ENCODE results near the gene PPP1R14C.
"Not testable (repeated sequence)": the region's sequence is repeated elsewhere in the genome, so short reads cannot be mapped to it uniquely, and the experiment has no call there.

Gene PPP1R14C

DNA sequence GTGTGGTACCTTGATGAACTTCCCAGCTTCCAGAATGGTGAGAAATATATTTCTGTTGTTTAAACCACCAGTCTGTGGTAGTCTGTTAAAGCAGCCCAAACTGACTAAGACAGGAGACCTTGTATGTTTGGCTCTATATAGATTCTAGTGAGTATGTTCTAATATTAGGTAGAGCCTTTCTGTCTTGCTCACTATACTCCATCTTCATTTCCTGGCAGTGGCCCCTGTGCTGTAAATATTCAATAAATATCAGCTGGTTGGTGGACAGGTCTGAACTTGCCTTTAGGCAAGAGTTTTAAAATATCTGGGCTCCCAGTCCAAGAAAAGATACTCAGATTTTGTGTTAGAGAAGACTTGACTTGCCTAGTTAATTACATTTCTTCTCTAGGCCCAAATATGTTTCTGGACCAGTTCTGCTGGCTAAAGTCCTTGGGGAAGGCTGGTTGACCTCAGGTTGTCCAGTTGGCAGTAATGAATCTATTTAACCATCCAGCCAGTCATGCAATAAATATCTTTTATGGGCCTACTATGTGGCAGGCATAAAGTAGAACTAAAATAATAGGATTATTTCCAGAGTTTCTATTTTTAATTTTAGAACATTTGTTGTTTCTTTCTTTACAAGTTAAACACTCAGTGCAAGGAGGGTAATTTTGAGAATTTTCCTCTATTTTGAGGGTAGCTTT is 22.3 kb downstream of the PPP1R14C start:
- no peak for DNase-seq (ENCODE audit: low spot score in 2 of 2)
- H3K4me1 ChIP-seq: no peaks in the 10 kb centered on the region
- H3K27me3 ChIP-seq (ENCODE audit: low read depth): no peaks in the 10 kb centered on the region
- H3K9me3 ChIP-seq: no peaks in the 10 kb centered on the region
- in situ Hi-C loops (cut with MboI; ENCODE audit: low sequenced_read_pairs): no loop called here
- no peak overlapping the region for H3K4me3 ChIP-seq
- H3K36me3 ChIP-seq (replicated peaks): no peaks in the 10 kb centered on the region

DNA sequence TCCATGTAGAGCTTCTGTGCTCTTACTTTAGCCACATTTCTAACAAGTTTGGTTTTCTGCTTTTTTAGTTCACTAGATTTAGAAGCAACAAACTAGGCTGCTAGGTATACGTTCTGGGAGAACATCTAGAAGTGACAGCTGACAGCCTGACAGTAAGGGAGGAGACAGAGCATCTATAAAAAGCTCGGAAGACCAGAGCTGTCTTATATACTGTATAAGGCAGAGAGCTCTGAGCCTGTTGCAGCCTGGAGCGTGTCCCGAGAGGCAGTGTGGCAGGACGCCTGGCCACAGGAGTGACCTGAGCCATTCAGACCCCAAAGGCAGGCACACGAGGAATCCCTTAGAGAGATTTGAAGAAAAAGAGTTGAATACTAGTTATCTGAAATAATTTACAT is 24.6 kb downstream of the PPP1R14C start:
- Histone ChIP-seq H3K27me3 (ENCODE audit: low read depth) (no peaks in the 10 kb centered on the region), H3K4me3 (no peak overlapping the region), H3K36me3 (replicated peaks) (no peaks in the 10 kb centered on the region), H3K4me1 (no peaks in the 10 kb centered on the region), H3K9me3 (no peaks in the 10 kb centered on the region)
- in situ Hi-C loops (cut with MboI; ENCODE audit: low sequenced_read_pairs): no loop called here
- no peak for DNase-seq (ENCODE audit: low spot score in 2 of 2)

DNA sequence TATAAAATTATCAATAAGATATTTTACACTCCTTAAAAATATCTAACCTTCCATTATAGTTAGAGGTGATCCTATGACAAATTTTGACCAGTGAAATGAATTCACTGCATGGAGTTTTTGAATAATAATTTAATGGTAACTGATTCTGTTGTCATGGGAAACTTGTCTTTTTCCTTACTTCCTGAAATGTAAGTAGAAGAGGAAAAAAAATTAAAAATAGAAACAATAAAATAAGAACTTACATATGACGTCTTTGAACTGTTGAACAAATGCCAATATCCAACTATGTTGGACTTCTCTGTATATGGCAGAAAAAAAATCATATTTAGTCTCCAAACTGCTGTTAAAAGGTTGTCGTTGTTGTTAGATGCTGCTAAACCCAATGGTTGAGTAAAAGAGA is 26.3 kb downstream of the PPP1R14C start:
- Histone ChIP-seq H3K4me3 (no peak overlapping the region), H3K27me3 (ENCODE audit: low read depth) (no peaks in the 10 kb centered on the region), H3K9me3 (no peaks in the 10 kb centered on the region), H3K4me1 (no peaks in the 10 kb centered on the region), H3K36me3 (replicated peaks) (no peaks in the 10 kb centered on the region)
- DNase-seq (ENCODE audit: low spot score in 2 of 2): no peak
- in situ Hi-C loops (cut with MboI; ENCODE audit: low sequenced_read_pairs): no loop called here

DNA sequence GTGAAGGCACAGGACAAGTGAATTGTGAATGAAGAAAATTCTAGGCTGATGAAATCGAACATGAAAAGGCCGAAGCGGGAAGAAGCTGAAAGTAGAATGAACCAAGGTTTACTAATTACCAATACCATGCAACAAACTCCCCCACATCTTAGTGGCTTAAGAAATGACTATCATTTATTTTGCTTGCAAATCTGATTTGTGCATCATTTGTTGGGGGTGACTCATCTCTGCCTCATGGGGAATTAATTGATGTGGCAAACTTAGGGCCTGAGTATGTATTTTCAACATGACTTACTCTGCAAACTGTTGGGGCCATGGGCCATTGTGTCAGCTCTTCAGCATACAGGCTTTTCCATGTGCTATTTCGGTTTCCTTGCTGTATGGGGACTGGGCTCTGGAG is 26.8 kb downstream of the PPP1R14C start:
- DNase-seq (ENCODE audit: low spot score in 2 of 2): no peak
- no peak overlapping the region for H3K4me3 ChIP-seq
- no peaks in the 10 kb centered on the region for H3K4me1 ChIP-seq
- in situ Hi-C loops (cut with MboI; ENCODE audit: low sequenced_read_pairs): no loop called here
- no peaks in the 10 kb centered on the region for H3K36me3 ChIP-seq (replicated peaks)
- no peaks in the 10 kb centered on the region for H3K27me3 ChIP-seq (ENCODE audit: low read depth)
- H3K9me3 ChIP-seq: no peaks in the 10 kb centered on the region

DNA sequence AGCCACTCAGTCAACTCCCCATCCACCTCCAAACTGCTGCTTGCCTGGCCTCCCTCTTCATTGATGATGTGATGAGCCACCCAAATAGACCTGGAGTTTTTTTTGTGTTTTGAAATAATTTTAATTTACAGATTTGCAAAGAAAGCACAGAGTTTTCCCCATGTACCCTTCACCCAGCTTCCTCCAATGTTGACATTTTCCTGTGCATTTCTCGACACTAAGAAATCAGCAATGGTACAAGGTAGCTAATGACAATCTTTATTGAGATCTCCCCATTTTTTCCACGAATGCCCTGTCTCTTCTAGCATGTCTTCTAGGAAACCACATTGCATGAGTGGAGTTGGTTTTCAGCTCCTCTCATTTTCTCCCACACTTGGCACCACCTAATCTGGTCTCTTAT is 30.1 kb downstream of the PPP1R14C start:
- no peaks in the 10 kb centered on the region for H3K36me3 ChIP-seq (replicated peaks)
- in situ Hi-C loops (cut with MboI; ENCODE audit: low sequenced_read_pairs): no loop called here

DNA sequence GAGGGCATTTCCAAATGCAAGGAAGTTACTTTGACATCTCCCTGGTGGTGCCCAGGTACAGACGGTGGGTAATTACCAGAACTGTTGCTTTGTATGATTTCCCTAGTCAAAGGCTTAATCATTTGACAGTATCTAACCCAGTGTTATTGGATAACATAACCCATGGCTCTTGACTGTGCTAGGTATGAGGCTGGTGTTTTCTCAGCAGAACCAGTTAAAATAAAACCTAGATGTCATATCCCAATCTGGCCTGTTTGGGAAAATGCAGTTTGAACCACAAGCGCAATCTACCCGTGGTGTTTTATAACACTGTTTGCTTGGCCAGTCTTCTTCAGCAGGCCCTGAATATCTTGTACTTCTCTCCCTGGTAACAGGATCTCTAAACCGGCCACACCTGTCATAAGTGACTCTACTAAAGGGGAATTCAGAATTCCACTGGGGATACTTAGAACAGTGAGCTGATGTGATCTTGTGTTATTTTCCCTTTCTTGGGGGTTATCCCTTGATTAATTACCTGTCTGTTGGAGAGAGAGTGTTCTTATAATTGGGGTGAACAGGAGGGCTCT is 32.8 kb downstream of the PPP1R14C start:
- H3K9me3 ChIP-seq: no peaks in the 10 kb centered on the region
- H3K36me3 ChIP-seq (replicated peaks): no peaks in the 10 kb centered on the region
- no peak overlapping the region for H3K4me3 ChIP-seq
- DNase-seq (ENCODE audit: low spot score in 2 of 2): no peak
- in situ Hi-C loops (cut with MboI; ENCODE audit: low sequenced_read_pairs): no loop called here
- H3K27me3 ChIP-seq (ENCODE audit: low read depth): no peaks in the 10 kb centered on the region
- no peaks in the 10 kb centered on the region for H3K4me1 ChIP-seq

More for the DNA sequence above, 30.1 kb downstream of the PPP1R14C start:
- DNase-seq (ENCODE audit: low spot score in 2 of 2): no peak
- H3K4me1 ChIP-seq: no peaks in the 10 kb centered on the region
- H3K27me3 ChIP-seq (ENCODE audit: low read depth): no peaks in the 10 kb centered on the region
- H3K9me3 ChIP-seq: no peaks in the 10 kb centered on the region
- H3K4me3 ChIP-seq: no peak overlapping the region

DNA sequence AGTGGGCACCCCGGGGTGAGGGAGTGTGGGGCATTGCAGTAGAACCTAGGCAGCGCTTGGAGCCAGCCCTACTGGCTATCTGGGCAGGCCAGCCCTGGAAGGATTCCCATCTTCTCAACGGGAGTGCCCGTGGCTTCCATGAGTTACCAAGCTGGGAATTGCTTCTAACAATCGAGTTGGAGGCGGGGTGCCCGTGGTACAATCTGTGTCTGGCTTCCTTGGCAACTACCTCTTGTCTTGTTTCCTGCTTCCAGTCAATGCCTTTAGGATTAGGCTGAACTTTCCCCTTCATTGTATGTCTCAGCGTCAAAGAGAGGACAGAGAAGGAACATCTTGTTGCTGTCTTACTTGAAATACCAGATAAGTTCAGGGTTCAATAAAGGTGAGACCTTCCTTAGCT is 33.3 kb downstream of the PPP1R14C start:
- H3K4me3 ChIP-seq: no peak overlapping the region
- H3K36me3 ChIP-seq (replicated peaks): no peaks in the 10 kb centered on the region
- DNase-seq (ENCODE audit: low spot score in 2 of 2): no peak
- H3K27me3 ChIP-seq (ENCODE audit: low read depth): no peaks in the 10 kb centered on the region
- in situ Hi-C loops (cut with MboI; ENCODE audit: low sequenced_read_pairs): no loop called here
- H3K4me1 ChIP-seq: no peaks in the 10 kb centered on the region
- H3K9me3 ChIP-seq: no peaks in the 10 kb centered on the region

DNA sequence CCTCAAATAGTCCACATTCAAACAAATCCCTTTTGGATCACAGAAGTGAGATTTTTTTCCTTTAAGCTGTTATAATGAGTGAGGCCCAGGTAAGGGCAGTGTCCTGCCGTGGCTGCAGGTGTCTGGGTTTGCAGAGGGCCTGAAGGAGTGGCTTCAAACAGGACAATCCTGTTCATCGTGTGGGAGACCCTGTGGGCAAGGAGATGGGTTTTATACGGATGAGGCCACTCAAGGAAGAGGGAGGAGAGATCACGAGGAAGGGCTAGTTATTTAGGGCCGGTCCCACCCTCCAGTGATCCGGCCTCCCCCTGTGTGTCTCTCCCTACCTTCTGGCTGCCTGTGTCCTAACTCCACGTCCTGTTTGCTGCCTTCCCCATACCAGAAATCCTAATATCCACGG is 33.8 kb downstream of the PPP1R14C start:
- H3K4me1 ChIP-seq: no peaks in the 10 kb centered on the region
- H3K36me3 ChIP-seq (replicated peaks): no peaks in the 10 kb centered on the region
- no peak for DNase-seq (ENCODE audit: low spot score in 2 of 2)
- in situ Hi-C loops (cut with MboI; ENCODE audit: low sequenced_read_pairs): no loop called here
- no peaks in the 10 kb centered on the region for H3K27me3 ChIP-seq (ENCODE audit: low read depth)
- H3K4me3 ChIP-seq: no peak overlapping the region
- no peaks in the 10 kb centered on the region for H3K9me3 ChIP-seq

DNA sequence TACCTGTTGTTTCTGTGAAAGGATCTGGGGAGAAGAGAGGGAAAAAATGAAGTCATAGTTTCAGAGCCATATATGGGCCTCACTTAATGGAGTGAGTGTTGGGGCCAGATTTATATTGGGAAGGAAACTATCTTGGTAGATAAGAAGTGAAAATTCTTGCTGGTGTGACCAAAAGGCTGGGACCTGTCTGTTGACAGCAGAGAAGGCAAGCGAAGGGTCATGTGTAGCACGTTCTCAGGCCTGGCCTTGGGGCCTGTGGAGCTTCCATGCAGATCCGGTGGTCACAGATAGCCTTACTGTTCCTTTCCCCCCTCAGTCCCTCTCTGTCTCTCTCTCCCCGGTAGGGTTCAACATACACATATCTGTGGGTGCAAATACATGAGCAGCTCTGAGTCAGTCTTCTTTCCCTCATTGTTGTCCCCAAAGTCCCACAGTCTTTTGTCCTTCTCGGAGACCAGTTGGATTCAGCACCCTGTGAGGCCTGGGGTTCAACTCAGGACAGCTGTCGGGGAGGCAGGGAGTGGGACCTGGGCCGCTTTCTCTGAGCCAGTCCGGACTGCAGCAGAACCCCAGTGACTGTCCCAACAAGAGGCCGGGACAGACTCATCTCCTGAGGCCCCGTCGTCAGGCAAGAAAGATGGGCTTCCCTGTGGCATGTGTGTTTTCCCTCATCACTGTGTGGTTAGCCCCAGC is 34.6 kb downstream of the PPP1R14C start:
- Histone ChIP-seq H3K4me3 (no peak overlapping the region), H3K27me3 (ENCODE audit: low read depth) (no peaks in the 10 kb centered on the region), H3K9me3 (no peaks in the 10 kb centered on the region), H3K36me3 (replicated peaks) (no peaks in the 10 kb centered on the region), H3K4me1 (no peaks in the 10 kb centered on the region)
- DNase-seq (ENCODE audit: low spot score in 2 of 2): no peak
- in situ Hi-C loops (cut with MboI; ENCODE audit: low sequenced_read_pairs): no loop called here

DNA sequence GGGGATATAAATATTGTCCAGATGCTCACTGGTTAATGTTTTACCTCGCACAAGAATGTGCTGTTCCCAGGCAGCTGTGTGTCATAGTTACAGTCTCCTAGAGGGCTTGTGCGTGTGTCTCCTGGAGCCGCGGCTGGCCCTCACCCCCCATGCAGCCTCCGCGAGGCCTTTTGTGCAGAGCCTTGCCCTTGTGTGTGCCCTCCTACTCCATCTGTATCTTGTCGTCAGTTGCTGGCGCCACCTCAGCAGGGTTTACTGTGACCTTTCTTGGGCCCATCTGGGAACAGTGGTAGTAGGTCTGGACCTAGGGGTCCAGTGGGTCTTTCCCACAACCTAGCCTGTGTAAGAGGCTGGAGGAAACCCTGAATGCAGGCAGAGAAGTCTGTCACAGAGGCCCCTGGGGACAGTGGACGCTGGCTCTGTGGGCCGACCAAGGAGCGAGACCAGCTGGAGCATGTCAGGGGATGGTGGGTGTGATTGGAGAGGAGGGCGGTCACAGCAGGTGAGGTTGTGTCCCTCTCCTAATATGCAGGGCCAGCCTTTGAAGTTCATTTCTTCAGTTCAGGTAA is 35.2 kb downstream of the PPP1R14C start:
- no peaks in the 10 kb centered on the region for H3K9me3 ChIP-seq
- in situ Hi-C loops (cut with MboI; ENCODE audit: low sequenced_read_pairs): no loop called here
- no peaks in the 10 kb centered on the region for H3K4me1 ChIP-seq
- no peak overlapping the region for H3K4me3 ChIP-seq
- H3K27me3 ChIP-seq (ENCODE audit: low read depth): no peaks in the 10 kb centered on the region
- DNase-seq (ENCODE audit: low spot score in 2 of 2): no peak
- no peaks in the 10 kb centered on the region for H3K36me3 ChIP-seq (replicated peaks)

DNA sequence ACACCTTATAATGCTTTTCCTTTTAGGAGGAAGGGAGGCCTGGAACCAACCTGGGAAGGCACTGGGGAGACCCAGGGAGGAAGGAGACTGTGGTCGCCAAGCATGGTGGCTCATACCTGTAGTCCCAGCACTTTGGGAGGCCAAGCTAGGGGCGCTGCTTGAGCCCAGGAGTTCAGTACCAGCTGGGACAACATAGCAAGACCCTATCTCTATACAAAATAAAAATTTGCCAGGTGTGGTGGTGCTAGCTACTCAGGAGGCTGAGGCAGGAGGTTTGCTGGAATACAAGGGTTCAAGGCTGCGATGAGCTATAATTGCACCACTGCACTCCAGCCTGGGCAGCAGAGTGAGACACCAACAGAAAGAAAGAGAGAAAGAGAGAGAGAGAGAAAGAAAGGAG is 36.2 kb downstream of the PPP1R14C start:
- H3K27me3 ChIP-seq (ENCODE audit: low read depth): no peaks in the 10 kb centered on the region
- no peak overlapping the region for H3K4me3 ChIP-seq
- H3K36me3 ChIP-seq (replicated peaks): no peaks in the 10 kb centered on the region
- no peaks in the 10 kb centered on the region for H3K4me1 ChIP-seq
- in situ Hi-C loops (cut with MboI; ENCODE audit: low sequenced_read_pairs): no loop called here
- no peaks in the 10 kb centered on the region for H3K9me3 ChIP-seq
- DNase-seq (ENCODE audit: low spot score in 2 of 2): no peak

DNA sequence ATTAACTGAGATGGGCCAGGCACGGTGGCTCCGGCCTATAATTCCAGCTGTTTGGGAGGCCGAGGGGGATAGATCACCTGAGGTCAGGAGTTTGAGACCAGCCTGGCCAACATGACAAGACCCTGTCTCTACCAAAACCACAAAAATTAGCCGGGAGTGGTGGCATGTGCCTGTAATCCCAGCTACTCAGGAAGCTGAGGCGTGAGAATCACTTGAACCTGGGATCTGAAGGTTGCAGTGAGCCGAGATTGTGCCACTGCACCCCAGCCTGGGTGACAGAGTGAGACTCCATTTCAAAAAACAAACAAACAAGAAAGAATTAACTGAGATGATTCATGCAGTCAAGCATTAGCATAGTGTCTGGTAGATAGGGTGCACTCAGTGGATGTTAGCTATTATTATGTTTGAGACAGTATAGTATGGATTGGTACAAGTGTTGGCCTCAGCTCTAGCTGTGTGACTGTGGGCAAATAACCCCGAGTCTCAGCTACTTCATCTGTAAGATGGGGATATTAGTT is 37.1 kb downstream of the PPP1R14C start:
- in situ Hi-C loops (cut with MboI; ENCODE audit: low sequenced_read_pairs); H3K36me3 ChIP-seq (replicated peaks); H3K4me1 ChIP-seq; H3K27me3 ChIP-seq (ENCODE audit: low read depth); H3K4me3 ChIP-seq; DNase-seq (ENCODE audit: low spot score in 2 of 2); H3K9me3 ChIP-seq: not testable (repeated sequence)

DNA sequence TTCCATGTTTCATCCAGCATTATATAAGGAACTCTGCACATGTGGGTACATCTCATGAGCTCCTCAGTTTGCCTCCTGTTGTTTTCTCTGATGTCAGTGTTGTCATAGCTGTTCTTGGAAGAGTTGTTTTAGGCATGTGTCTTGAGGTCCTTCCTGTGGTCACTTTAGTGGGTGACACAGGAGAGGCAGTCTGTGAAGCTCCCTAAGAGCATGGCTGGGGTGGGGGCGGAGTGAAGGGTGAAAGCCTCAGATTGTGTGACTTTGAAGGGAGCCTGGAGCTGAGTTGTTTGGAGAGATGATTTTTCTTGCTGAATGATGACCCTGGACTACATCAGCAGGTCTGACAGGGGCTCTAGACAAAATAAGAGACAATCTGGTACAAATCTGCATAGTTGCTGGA is 37.7 kb downstream of the PPP1R14C start:
- no peak overlapping the region for H3K4me3 ChIP-seq
- H3K36me3 ChIP-seq (replicated peaks): no peaks in the 10 kb centered on the region
- in situ Hi-C loops (cut with MboI; ENCODE audit: low sequenced_read_pairs): no loop called here
- no peaks in the 10 kb centered on the region for H3K9me3 ChIP-seq
- no peaks in the 10 kb centered on the region for H3K27me3 ChIP-seq (ENCODE audit: low read depth)
- no peak for DNase-seq (ENCODE audit: low spot score in 2 of 2)
- H3K4me1 ChIP-seq: no peaks in the 10 kb centered on the region

DNA sequence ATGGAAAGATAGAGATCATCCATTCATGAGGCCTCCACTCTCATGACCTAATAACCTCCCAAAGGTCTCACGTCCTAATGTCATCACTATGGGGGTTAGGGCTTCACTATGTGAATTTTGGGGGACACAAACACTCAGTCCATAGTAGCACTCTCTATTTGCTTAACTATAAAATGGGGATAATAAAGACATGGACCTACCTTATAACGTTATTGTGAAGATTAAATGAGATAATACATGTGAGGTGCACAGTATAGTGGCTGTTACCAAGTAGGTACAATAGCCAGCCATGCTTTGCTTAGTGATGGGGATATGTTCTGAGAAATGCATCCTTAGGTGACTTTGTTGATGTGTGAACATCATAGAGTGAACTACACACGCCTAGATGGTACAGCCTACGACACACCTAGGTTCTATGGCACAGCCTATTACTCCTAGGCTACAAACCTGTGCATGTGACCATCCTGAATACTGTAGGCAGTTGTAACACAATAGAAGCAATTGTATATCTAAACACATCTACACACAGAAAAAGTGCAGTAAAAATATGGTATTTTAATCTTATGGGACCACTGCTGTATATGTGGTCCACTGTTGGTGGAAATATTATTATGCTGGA is 39.7 kb downstream of the PPP1R14C start:
- H3K4me1 ChIP-seq: no peaks in the 10 kb centered on the region
- no peak for DNase-seq (ENCODE audit: low spot score in 2 of 2)
- H3K36me3 ChIP-seq (replicated peaks): no peaks in the 10 kb centered on the region
- H3K27me3 ChIP-seq (ENCODE audit: low read depth): no peaks in the 10 kb centered on the region
- H3K9me3 ChIP-seq: no peaks in the 10 kb centered on the region
- no peak overlapping the region for H3K4me3 ChIP-seq
- in situ Hi-C loops (cut with MboI; ENCODE audit: low sequenced_read_pairs): no loop called here
